Measurements from ENCODE around the gene PLA2G2C.

DNA sequence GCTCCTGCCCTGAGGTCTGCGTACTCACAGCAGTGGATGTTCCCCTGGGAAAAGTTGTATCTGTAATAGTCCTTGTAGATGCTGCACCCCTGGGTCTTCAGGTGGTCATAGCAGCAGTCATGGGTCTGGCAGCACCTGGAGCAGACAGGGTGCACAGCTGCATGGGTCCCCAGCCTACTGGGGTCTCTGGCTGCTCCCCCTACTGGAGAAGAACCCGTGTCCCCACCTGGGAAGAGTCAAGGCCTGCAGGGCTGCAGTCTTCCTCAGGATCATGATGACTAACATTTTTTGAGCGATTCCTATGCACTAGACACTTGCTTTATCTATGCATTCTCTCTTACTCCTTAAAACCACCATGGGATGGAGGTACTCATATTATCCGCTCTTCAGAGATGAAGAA is 70.8 kb downstream of the PLA2G2C start:
- TF ChIP-seq CTCF (IDR thresholded peaks at IDR 0.05) = no peak
- TF ChIP-seq EP300 (IDR thresholded peaks at IDR 0.05) = no peak
